GM18951 (cell line): ENCODE measurements around the gene COQ9.

ENCODE experiments used
- POLR2A ChIP-seq: IDR thresholded peaks from 4 replicates; pipeline ENCODE4 v1.6.1; 2011; ENCODE audit warnings: mild to moderate bottlenecking; ENCODE audit not compliant: insufficient read length, insufficient read depth; ENCODE audit errors: extremely low read depth
- in situ Hi-C: fragments of 300-500 bp; cut with MboI; formaldehyde crosslinking; loops from one replicate; pipeline ENCODE4 v1.12.0; 2022; ENCODE audit warnings: low sequenced_read_pairs, mixed read lengths, inconsistent platforms; ENCODE audit not compliant: unreplicated experiment

The COQ9 gene

GRCh38 chr16:57479205-57479975 is 32.1 kb downstream of the COQ9 start:
- in situ Hi-C loops = no loop called here
- TF ChIP-seq POLR2A = no peak

- no peak for TF ChIP-seq POLR2A
- in situ Hi-C loops = no loop called here
These were observed 32.9 kb downstream of the COQ9 start for GRCh38 chr16:57479976-57480753.

GRCh38 chr16:57480754-57481230 is 33.5 kb downstream of the COQ9 start:
- no peak for TF ChIP-seq POLR2A
- in situ Hi-C loops = no loop called here

- TF ChIP-seq POLR2A = no peak
These were observed 34.1 kb downstream of the COQ9 start for GRCh38 chr16:57481421-57481820.

GRCh38 chr16:57482845-57483545 is 35.7 kb downstream of the COQ9 start:
- in situ Hi-C loops = no loop called here
- TF ChIP-seq POLR2A = no peak

More at GRCh38 chr16:57481421-57481820, 34.1 kb downstream of the COQ9 start:
- in situ Hi-C loops = no loop called here

- in situ Hi-C loops = no loop called here
- no peak for TF ChIP-seq POLR2A
These were observed 36.6 kb downstream of the COQ9 start for GRCh38 chr16:57483725-57484514.

GRCh38 chr16:57484515-57485005 is 37.3 kb downstream of the COQ9 start:
- in situ Hi-C loops = no loop called here
- TF ChIP-seq POLR2A = no peak

GRCh38 chr16:57485091-57485915 is 38.0 kb downstream of the COQ9 start:
- in situ Hi-C loops = no loop called here
- TF ChIP-seq POLR2A = no peak

GRCh38 chr16:57485916-57486857 is 38.9 kb downstream of the COQ9 start, which contains the start of gene DOK4:
TSS of gene DOK4 (minus strand) at chr16:57486493. CDS start at chr16:57479507, 6,986 bp downstream.
- in situ Hi-C loops = no loop called here
- TF ChIP-seq POLR2A = no peak

- in situ Hi-C loops = no loop called here
- no peak for TF ChIP-seq POLR2A
These were observed 39.9 kb downstream of the COQ9 start for GRCh38 chr16:57486858-57487834.

GRCh38 chr16:57489229-57489628 is 42.0 kb downstream of the COQ9 start:
- no peak for TF ChIP-seq POLR2A
- in situ Hi-C loops = no loop called here
